Right ventricle myocardium superior (tissue), 1 donor: Measurements from ENCODE around the gene SLC27A5. TPM values are rescaled to one million over a fixed set of nuclear protein-coding genes. Genes with fewer than 3 reads are reported as not detected.

Experiments
- ATAC-seq: fragments of 200-7000 bp; cut with Tn5 transposase; one replicate; pipeline ENCODE4 v1.9.1; 2020; ENCODE audit warnings: mild to moderate bottlenecking; ENCODE audit not compliant: poor library complexity
- DNase-seq: peaks from one replicate; pipeline ENCODE4 v3.0.0-alpha.2; 2020
- intact Hi-C: fragments of 100-400 bp; cut with DNase I; formaldehyde crosslinking; loops from one replicate; pipeline ENCODE4 v1.11.2; 2022
- total RNA-seq: library from RNA; stranded (reverse); fragmentation: NEBNext Ultra II Directional; extraction: Animal tissue kit (Norgen Biotek cat#: 25700); gene quantifications from one replicate; pipeline ENCODE4 v1.2.1, GENCODE V29; 2021
- donor health status: DM: no; HTN: yes; CAD: no; lungs with severe emphysema.

SLC27A5 gene
- total RNA-seq, 1 donor from 2014 or later = 3.8 TPM

GRCh38 chr19:58536852-58537798 is 25.3 kb upstream of the SLC27A5 start:
- no peak for ATAC-seq
- intact Hi-C loops = no loop called here
- DNase-seq = no peak

GRCh38 chr19:58535857-58536256 is 24.1 kb upstream of the SLC27A5 start:
- DNase-seq (no peak), ATAC-seq (no peak)
- intact Hi-C loops = no loop called here

- ATAC-seq (no peak), DNase-seq (no peak)
- intact Hi-C loops = no loop called here
Observed at GRCh38 chr19:58531034-58531840, 19.4 kb upstream of the SLC27A5 start.

GRCh38 chr19:58529405-58529804 is 17.6 kb upstream of the SLC27A5 start:
- DNase-seq = no peak
- intact Hi-C loops = no loop called here
- no peak for ATAC-seq

- intact Hi-C loops = no loop called here
- DNase-seq (no peak), ATAC-seq (no peak)
Observed at GRCh38 chr19:58522709-58523108, 10.9 kb upstream of the SLC27A5 start.

GRCh38 chr19:58521651-58522050 is 9.9 kb upstream of the SLC27A5 start:
- DNase-seq (no peak), ATAC-seq (no peak)
- intact Hi-C loops = no loop called here

GRCh38 chr19:58520257-58520599 is 8.4 kb upstream of the SLC27A5 start:
- no peak for ATAC-seq
- intact Hi-C loops = no loop called here
- no peak for DNase-seq

- intact Hi-C loops = no loop called here
- ATAC-seq (peak; percentile 92), DNase-seq (peak; percentile 95)
Observed at GRCh38 chr19:58519355-58520256, 7.8 kb upstream of the SLC27A5 start, which contains the start of gene ZBTB45. Gene ZBTB45 (minus strand): TSS chr19:58519810. CDS start chr19:58517673, 2,137 bp downstream.

- DNase-seq (peak; percentile 74), ATAC-seq (peak; percentile 69)
- intact Hi-C loops = no loop called here
Observed at GRCh38 chr19:58519087-58519354, 7.2 kb upstream of the SLC27A5 start.

- peak; percentile 54 for DNase-seq
- ATAC-seq = no peak
- intact Hi-C loops = no loop called here
Observed at GRCh38 chr19:58518256-58519086, 6.7 kb upstream of the SLC27A5 start.

GRCh38 chr19:58516964-58517833 is 5.4 kb upstream of the SLC27A5 start:
- DNase-seq = no peak
- no peak for ATAC-seq
- intact Hi-C loops = no loop called here

GRCh38 chr19:58516246-58516836 is 4.5 kb upstream of the SLC27A5 start:
- intact Hi-C loops = no loop called here
- ATAC-seq = no peak
- no peak for DNase-seq

GRCh38 chr19:58515259-58515658 is 3.5 kb upstream of the SLC27A5 start:
- ATAC-seq = no peak
- DNase-seq = no peak
- intact Hi-C loops = no loop called here

GRCh38 chr19:58514564-58515022 is 2.8 kb upstream of the SLC27A5 start:
- ATAC-seq (no peak), DNase-seq (no peak)
- intact Hi-C loops = no loop called here

GRCh38 chr19:58513694-58514563 is 2.1 kb upstream of the SLC27A5 start:
- DNase-seq (peak; percentile 95), ATAC-seq (peak; percentile 95)
- intact Hi-C loops = no loop called here

GRCh38 chr19:58513213-58513693 is 1.5 kb upstream of the SLC27A5 start:
- DNase-seq = no peak
- no peak for ATAC-seq
- intact Hi-C loops = no loop called here
